ENCODE measurements around the gene GASK1A.

DNA sequence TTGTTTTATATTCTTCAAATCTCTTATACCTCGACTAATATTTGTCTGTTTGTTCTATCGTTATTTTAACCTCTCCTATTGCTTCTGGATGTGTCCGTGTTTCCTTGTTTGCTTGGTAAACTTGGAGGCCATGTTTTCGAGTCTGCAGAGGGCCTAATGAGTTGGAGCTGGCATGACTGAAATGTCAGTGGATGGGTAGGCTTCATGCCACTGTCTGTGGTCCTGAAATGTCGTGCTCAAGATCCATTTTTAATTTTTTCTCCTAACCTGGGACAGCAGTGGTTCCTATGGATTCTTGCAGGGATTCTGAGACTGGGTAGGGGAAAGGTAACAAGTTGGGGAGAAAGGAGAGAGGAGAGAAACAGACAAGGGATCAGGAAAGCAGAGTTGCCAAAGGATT lies 18.8 kb upstream of the GASK1A start:
- no peak for TF ChIP-seq POLR2A (IDR thresholded peaks at IDR 0.05; ENCODE audit: low read length)
- no peak for TF ChIP-seq GATA1 (IDR thresholded peaks at IDR 0.05; ENCODE audit: low read depth, low read length)
